Suppressor macrophage treated with lipopolysaccharide for 4 hours (primary cell): Measurements from ENCODE around the gene PAK1.

Experiments used
- DNase-seq: peaks from one replicate; pipeline ENCODE4 v3.0.0-alpha.2; 2020

The PAK1 gene

GRCh38 chr11:77431813-77432212 is 42.1 kb downstream of the PAK1 start:
- no peak for DNase-seq

- no peak for DNase-seq
Observed at GRCh38 chr11:77428598-77428997, 45.3 kb downstream of the PAK1 start.

GRCh38 chr11:77425346-77425745 is 48.5 kb downstream of the PAK1 start:
- no peak for DNase-seq

GRCh38 chr11:77424644-77425043 is 49.2 kb downstream of the PAK1 start:
- no peak for DNase-seq

- no peak for DNase-seq
Observed at GRCh38 chr11:77423624-77424023, 50.3 kb downstream of the PAK1 start.

- DNase-seq, result no peak
Observed at GRCh38 chr11:77422687-77423086, 51.2 kb downstream of the PAK1 start.

- DNase-seq, result no peak
Observed at GRCh38 chr11:77421041-77421723, 52.7 kb downstream of the PAK1 start.

GRCh38 chr11:77418971-77419597 is 54.8 kb downstream of the PAK1 start:
- DNase-seq, result peak; percentile 29

GRCh38 chr11:77418155-77418970 is 55.5 kb downstream of the PAK1 start:
- peak; percentile 66 for DNase-seq

GRCh38 chr11:77416357-77416756 is 57.5 kb downstream of the PAK1 start:
- no peak for DNase-seq

GRCh38 chr11:77413850-77414460 is 59.9 kb downstream of the PAK1 start:
- no peak for DNase-seq

GRCh38 chr11:77412814-77413213 is 61.1 kb downstream of the PAK1 start:
- DNase-seq, result no peak

- DNase-seq, result peak; percentile 91
Observed at GRCh38 chr11:77411717-77412441, 62.0 kb downstream of the PAK1 start.

- peak; percentile 32 for DNase-seq
Observed at GRCh38 chr11:77411137-77411707, 62.7 kb downstream of the PAK1 start.

- no peak for DNase-seq
Observed at GRCh38 chr11:77410076-77410827, 63.6 kb downstream of the PAK1 start.

GRCh38 chr11:77409046-77409445 is 64.8 kb downstream of the PAK1 start:
- peak; percentile 22 for DNase-seq

- peak; percentile 58 for DNase-seq
Observed at GRCh38 chr11:77407613-77408012, 66.3 kb downstream of the PAK1 start.

GRCh38 chr11:77406396-77406795 is 67.5 kb downstream of the PAK1 start:
- no peak for DNase-seq

GRCh38 chr11:77403211-77403610 is 70.7 kb downstream of the PAK1 start:
- no peak for DNase-seq

- DNase-seq, result no peak
Observed at GRCh38 chr11:77402218-77402556, 71.7 kb downstream of the PAK1 start.

- no peak for DNase-seq
Observed at GRCh38 chr11:77401486-77402217, 72.2 kb downstream of the PAK1 start.
